GM19193 (cell line): ENCODE data around the gene PRLHR.

Experiments used
- POLR2A ChIP-seq: IDR thresholded peaks from 4 replicates; pipeline ENCODE4 v1.6.1; 2011; ENCODE audit not compliant: insufficient read depth, insufficient read length; ENCODE audit errors: extremely low read depth

The PRLHR gene

DNA sequence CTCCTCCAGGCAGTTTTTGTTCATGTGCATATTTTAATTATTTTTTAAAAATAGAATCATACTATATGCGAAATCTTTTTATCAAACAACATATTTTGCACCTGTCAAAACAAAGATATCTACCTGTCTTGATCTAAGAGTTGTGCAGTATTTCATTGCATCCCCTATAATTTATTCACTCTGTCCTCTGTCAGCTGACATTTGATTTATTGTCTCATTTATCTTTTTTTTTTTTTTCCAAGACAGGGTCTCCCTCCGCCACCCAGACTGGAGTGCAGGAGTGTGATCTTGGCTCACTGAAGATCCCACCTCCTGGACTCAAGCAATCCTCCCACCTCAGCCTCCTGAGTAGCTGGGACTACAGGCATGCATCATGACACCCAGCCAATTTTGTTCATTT is 49.0 kb downstream of the PRLHR start:
- no peak for TF ChIP-seq POLR2A

DNA sequence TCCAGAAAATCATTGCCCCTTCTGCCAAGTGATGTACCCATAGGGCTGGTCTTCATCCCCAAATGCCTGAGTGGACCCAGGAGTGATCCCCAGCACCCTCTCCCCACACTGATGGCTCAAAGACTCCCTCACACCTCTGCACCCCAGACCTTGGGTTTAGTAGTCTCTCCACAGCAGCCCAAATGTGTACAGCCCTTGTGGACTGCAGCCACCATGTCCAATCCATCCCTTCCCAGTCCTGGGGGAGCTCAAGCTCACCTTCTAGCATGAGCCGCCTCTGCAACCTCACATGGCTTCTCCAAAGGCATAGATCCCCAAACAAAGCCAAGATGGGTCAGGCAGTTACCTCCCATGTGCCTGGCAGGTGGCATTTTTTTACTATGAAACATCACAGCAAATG is 50.1 kb downstream of the PRLHR start:
- TF ChIP-seq POLR2A, result no peak

DNA sequence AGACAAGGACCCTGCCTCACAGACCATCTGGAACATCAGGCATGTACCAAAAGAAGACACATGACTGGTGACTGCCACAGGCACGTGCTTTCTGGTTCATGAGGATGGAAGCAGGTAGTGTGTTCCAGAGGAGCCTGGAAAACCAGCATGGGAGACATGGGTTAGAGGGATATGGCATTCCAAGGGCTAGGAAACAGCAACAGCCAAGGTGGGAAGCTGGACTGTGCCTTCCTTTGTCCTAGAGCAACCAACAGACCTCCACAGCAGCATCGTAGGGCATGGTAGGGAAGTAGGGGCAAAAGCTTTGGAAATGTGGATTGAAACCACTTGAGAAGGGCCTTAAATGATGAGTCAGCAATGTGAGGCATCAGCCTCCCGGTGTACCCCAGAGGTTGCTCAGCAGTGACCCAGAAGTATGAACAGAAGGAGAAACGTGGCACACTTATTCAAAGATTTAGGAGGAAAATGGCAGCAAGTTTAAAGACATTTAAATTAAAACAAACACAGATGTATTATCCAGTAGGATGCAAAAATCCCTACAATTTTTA is 51.0 kb downstream of the PRLHR start:
- no peak for TF ChIP-seq POLR2A

DNA sequence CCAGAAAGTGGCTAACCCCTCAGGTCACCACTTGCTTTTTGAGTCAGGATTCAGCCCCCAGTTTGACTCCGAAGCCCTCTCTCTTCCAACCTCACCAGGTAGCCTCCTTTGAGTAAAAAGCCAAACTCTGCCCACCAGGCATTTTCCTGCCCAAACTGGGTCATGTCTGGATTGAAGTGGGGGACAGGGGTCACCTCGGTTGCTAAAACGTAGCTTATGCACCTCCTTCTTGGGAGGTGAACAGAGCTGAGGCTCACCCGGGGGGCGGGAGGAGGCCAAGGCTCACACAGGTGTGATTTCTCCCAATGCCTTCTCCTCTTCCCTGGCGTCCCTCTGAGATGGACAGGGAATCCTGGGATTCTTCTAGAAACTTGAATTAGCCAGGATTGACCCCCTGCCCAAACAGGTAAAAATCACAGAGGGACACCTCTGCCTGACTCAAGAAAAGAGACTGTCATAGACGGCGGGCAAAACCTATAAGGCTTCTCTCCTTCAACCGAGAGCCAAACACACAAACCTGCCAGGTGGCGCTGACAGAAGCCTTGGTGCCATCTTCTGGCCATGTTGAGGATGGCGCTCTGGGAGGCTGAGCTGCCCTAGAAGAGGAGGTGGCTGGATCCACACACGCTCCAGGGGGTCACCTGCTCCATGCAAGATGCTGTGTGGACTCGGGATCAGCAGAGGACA is 51.6 kb downstream of the PRLHR start:
- no peak for TF ChIP-seq POLR2A

DNA sequence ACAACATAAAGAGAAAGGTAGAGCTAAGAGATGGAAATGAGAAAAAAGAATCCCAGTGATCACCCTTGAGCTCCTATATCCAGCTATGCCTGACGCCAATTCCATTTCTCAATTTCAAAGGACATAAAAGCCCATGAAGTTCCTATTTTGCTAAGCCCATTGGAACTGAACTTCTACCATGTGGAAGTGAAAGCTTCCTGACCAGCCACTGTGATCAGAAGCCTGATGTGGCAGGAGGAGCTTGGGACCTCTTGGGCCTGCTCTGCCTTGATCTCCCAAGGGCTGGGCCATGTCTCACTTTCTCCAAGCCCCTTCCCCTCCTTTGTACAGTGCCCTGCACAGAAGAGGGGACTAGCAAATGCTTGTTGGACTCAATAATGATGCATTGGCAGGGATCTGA is 52.7 kb downstream of the PRLHR start:
- no peak for TF ChIP-seq POLR2A

DNA sequence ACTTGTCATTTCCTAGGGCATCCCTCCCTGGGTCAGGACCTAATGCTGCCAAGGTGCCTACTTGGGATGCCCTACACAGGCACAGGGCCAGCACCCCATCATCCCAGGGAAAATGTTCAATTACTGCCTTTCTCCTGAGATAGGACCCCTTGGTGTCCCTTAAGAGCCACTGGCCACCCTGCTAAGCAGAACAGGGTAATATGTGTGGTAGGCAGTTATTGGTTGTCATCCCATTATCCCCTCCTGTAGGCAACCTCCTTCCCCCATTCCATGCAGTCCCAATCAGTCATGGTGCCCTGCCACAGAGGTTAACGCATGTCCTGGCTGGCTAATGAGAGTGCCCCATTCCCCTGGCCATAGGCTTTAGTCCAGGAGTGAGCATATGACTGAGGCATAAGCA is 53.2 kb downstream of the PRLHR start:
- TF ChIP-seq POLR2A, result no peak

DNA sequence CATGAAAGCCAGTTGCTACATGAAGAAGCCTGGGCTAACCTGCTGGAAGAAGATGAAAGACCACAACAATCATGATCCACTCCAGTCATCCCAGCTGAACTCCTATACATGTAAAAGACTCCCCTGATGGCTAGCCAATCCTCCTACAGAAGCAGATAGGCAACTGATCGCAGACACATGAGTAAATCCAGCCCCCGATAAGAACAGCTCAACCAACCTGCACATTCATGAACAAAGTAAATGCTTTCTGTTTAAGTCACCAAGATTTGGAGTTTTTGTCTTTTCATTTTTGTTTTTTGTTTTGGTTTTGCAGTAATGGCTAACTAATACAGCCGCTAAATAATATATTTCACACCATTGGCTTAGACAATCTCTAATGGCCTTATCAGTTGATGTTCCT is 53.7 kb downstream of the PRLHR start:
- no peak for TF ChIP-seq POLR2A
